Mucosa of descending colon (tissue), 3 donors: ENCODE measurements around the gene RPS19. TPM values are rescaled to one million over a fixed set of nuclear protein-coding genes. Genes with fewer than 3 reads are reported as not detected.

Experiments
- ATAC-seq: fragments of 200-7000 bp; cut with Tn5 transposase; one replicate; pipeline ENCODE4 v1.9.1; 2020; ENCODE audit warnings: mild to moderate bottlenecking, moderate library complexity
- DNase-seq, 3 donors: peaks; one replicate each; pipeline ENCODE4 v3.0.0-alpha.2; 2020
- H3K36me3 ChIP-seq: fragments of 200-600 bp; one replicate; pipeline ENCODE4 v1.8.0; 2021; ENCODE audit warnings: low read depth, mild to moderate bottlenecking
- H3K4me1 ChIP-seq: fragments of 200-600 bp; one replicate; pipeline ENCODE4 v1.8.0; 2021; ENCODE audit warnings: low read depth, mild to moderate bottlenecking
- H3K4me3 ChIP-seq: fragments of 200-600 bp; one replicate; pipeline ENCODE4 v1.8.0; 2021; ENCODE audit warnings: mild to moderate bottlenecking
- H3K9me3 ChIP-seq: fragments of 200-600 bp; one replicate; pipeline ENCODE4 v1.8.0; 2021; ENCODE audit warnings: mild to moderate bottlenecking
- CTCF ChIP-seq: fragments of 200-600 bp; IDR thresholded peaks from one replicate; pipeline ENCODE4 v1.8.0; 2022; ENCODE audit warnings: antibody characterized with exemption, mild to moderate bottlenecking
- intact Hi-C, 2 donors: fragments of 100-400 bp; cut with DNase I in 1 of 2; cut with micrococcal nuclease in 1 of 2; formaldehyde crosslinking; loops; one replicate each; pipeline versions ENCODE4 v1.11.0 to v1.11.1; 2022; cut with DNase I, micrococcal nuclease
- microRNA-seq: library from miRNA; unstranded; fragments of <30 nt; microRNA quantifications from one replicate; pipeline ENCODE4, GENCODE V29; 2019
- total RNA-seq, 3 donors: library from RNA; stranded (reverse); fragmentation: NEBNext Ultra II Directional in 2 of 3; extraction: Animal tissue kit (Norgen Biotek cat#: 25700) in 2 of 3; gene quantifications; one replicate each; pipeline versions ENCODE4 v1.2.1 to v1.2.4, GENCODE V29; 2021 to 2023
- donor health status: DM: no; HTN: no; CAD: no; lungs with moderate emphysema.
- donor health status: DM: no; HTN: no; CAD: no.
- donor health status: DM: no; HTN: yes; CAD: no.

Gene RPS19
- total RNA-seq, 3 donors from 2014 or later, result 1,251 to 1,696 (median 1,572) TPM

GRCh38 chr19:41921577-41922576 is 61.8 kb downstream of the RPS19 start:
- intact Hi-C loops, result no loop called here
- no peak for TF ChIP-seq CTCF
- H3K4me1 ChIP-seq, result no peaks in the 10 kb centered on the region

More at GRCh38 chr19:41921577-41922576, 61.8 kb downstream of the RPS19 start:
- no peak overlapping the region for H3K4me3 ChIP-seq
- no peak for DNase-seq
- H3K36me3 ChIP-seq, result no peaks in the 10 kb centered on the region
- H3K9me3 ChIP-seq, result no peaks in the 10 kb centered on the region
- ATAC-seq, result no peak

Small RNA genes within 50 kb of the gene (microRNA-seq; reads per million reads assigned to microRNA genes)
- gene MIR6797, result not detected

Other genes starting within 250 kb of the RPS19 start
- gene CEACAM4, start 233.2 kb upstream of the RPS19 start, total RNA-seq, result 1 to 10 TPM in 1 of 3 donors, under 1 TPM in 1, not detected in 1; 0.25 to 1.2 TPM
- gene CEACAM7, start 172.0 kb upstream of the RPS19 start, total RNA-seq, result 1,000 to 10,000 TPM in 2 of 3 donors, 100 to 1,000 TPM in 1; 753 to 3,639 (median 2,117) TPM
- 1,000 to 10,000 TPM; 2,069 to 7,240 (median 3,325) TPM for gene CEACAM5, start 151.6 kb upstream of the RPS19 start, total RNA-seq
- 1,000 to 10,000 TPM in 1 of 3 donors, 100 to 1,000 TPM in 2; 249 to 1,767 (median 431) TPM for gene CEACAM6, start 104.7 kb upstream of the RPS19 start, total RNA-seq
- 1 to 10 TPM; 2.5 to 4.5 (median 3.9) TPM for gene CEACAM3, start 63.7 kb upstream of the RPS19 start, total RNA-seq
- gene LYPD4, start 15.6 kb upstream of the RPS19 start, total RNA-seq, result not detected
- not detected for gene DMRTC2, start 15.2 kb upstream of the RPS19 start, total RNA-seq
- gene CD79A, start 17.0 kb downstream of the RPS19 start, total RNA-seq, result 1 to 10 TPM; 2.7 to 7.3 (median 3.9) TPM
- 100 to 1,000 TPM in 1 of 3 donors, 10 to 100 TPM in 2; 84.9 to 125 (median 92.3) TPM for gene ARHGEF1, start 22.9 kb downstream of the RPS19 start, total RNA-seq
- 1 to 10 TPM in 1 of 3 donors, under 1 TPM in 2; 0.70 to 1.1 (median 0.98) TPM for gene ERFL, start 68.2 kb downstream of the RPS19 start, total RNA-seq
- 100 to 1,000 TPM; 150 to 160 (median 152) TPM for gene RABAC1, start 99.1 kb downstream of the RPS19 start, total RNA-seq
- gene ATP1A3, start 134.0 kb downstream of the RPS19 start, total RNA-seq, result 1 to 10 TPM in 1 of 3 donors, not detected in 2; 8.3 TPM
- 10 to 100 TPM in 1 of 3 donors, 1 to 10 TPM in 1, under 1 TPM in 1; 0.67 to 25.8 (median 2.0) TPM for gene GRIK5, start 210.0 kb downstream of the RPS19 start, total RNA-seq
- 10 to 100 TPM; 11.2 to 17.5 (median 17.0) TPM for gene ZNF574, start 215.9 kb downstream of the RPS19 start, total RNA-seq